ENCODE results near the gene RCC2.

DNA sequence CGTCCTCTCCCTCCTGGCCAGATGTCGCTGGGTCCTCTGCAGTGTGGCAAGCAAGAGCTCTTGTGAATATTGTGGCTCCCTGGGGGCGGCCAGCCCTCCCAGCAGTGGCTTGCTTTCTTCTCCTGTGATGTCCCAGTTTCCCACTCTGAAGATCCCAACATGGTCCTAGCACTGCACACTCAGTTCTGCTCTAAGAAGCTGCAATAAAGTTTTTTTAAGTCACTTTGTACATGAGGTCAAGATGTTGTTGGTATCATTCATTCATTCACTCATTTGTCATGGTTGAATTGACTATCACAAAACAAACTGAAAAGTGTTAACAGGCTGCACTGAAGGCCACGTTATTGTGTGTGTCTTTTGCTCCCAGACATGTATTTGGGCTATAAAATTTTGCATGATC is 75.7 kb downstream of the RCC2 start:
- TF ChIP-seq, protein P1, sequence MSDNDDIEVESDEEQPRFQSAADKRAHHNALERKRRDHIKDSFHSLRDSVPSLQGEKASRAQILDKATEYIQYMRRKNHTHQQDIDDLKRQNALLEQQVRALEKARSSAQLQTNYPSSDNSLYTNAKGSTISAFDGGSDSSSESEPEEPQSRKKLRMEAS (IDR thresholded peaks at IDR 0.05; ENCODE audit: insufficient read depth, insufficient read length): no peak
- TF ChIP-seq, protein P2, sequence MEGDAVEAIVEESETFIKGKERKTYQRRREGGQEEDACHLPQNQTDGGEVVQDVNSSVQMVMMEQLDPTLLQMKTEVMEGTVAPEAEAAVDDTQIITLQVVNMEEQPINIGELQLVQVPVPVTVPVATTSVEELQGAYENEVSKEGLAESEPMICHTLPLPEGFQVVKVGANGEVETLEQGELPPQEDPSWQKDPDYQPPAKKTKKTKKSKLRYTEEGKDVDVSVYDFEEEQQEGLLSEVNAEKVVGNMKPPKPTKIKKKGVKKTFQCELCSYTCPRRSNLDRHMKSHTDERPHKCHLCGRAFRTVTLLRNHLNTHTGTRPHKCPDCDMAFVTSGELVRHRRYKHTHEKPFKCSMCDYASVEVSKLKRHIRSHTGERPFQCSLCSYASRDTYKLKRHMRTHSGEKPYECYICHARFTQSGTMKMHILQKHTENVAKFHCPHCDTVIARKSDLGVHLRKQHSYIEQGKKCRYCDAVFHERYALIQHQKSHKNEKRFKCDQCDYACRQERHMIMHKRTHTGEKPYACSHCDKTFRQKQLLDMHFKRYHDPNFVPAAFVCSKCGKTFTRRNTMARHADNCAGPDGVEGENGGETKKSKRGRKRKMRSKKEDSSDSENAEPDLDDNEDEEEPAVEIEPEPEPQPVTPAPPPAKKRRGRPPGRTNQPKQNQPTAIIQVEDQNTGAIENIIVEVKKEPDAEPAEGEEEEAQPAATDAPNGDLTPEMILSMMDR (IDR thresholded peaks at IDR 0.05; ENCODE audit: extremely low read depth in 1 of 2, insufficient read depth in 1 of 2, low read depth in 1 of 2, low read length in 2 of 2): no peak
- TF ChIP-seq POLR2AphosphoS5 (IDR thresholded peaks at IDR 0.05; ENCODE audit: insufficient read depth, low read depth, low read length): no peak
- TF ChIP-seq JUN (IDR thresholded peaks at IDR 0.05; ENCODE audit: borderline replicate concordance, insufficient read depth, insufficient read length, low read depth): no peak
- no peak for TF ChIP-seq POLR2A (IDR thresholded peaks at IDR 0.05; ENCODE audit: low read depth, low read length)
- TF ChIP-seq FOS (IDR thresholded peaks at IDR 0.05; ENCODE audit: borderline replicate concordance, insufficient read depth, low read length): no peak
- no peak for TF ChIP-seq EZH2 (IDR thresholded peaks at IDR 0.05; ENCODE audit: borderline replicate concordance, low read depth, low read length, severe bottlenecking)
- no peak for TF ChIP-seq MYC (IDR thresholded peaks at IDR 0.05; ENCODE audit: low read depth, low read length)
- TF ChIP-seq GATA2 (IDR thresholded peaks at IDR 0.05; ENCODE audit: insufficient read depth, insufficient read length, low read depth, low read length): no peak
